Breast epithelium (tissue), 4 donors: ENCODE results near the gene VPS13A. TPM values are rescaled to one million over a fixed set of nuclear protein-coding genes. Genes with fewer than 3 reads are reported as not detected.

Experiments used
- DNase-seq, 2 donors: peaks; one replicate each; pipeline ENCODE4 v3.0.0-alpha.2; 2019; ENCODE audit warnings: low spot score in 2 of 2
- H3K27ac ChIP-seq, 2 donors: fragments of 200-600 bp; sonication (generic) in 1 of 2; one replicate each; pipeline ENCODE4 v1.5.1; 2016 to 2019; ENCODE audit warnings: mild to moderate bottlenecking in 1 of 2
- H3K27me3 ChIP-seq, 2 donors: fragments of 200-600 bp; sonication (generic) in 1 of 2; one replicate each; pipeline versions ENCODE4 v1.5.1 to v1.6.0; 2017 to 2019; ENCODE audit warnings: control low read depth in 1 of 2, mild to moderate bottlenecking in 1 of 2
- H3K36me3 ChIP-seq: fragments of 200-600 bp; one replicate; pipeline ENCODE4 v1.5.1; 2019
- H3K4me1 ChIP-seq, 2 donors: fragments of 200-600 bp; sonication (generic); one replicate each; pipeline ENCODE4 v1.5.1; 2016 to 2019; ENCODE audit warnings: control low read depth in 1 of 2
- H3K4me3 ChIP-seq, 3 donors: fragments of 200-600 bp; sonication (generic); 1 replicate in 2 of 3; 2 replicates in 1 of 3; pipeline ENCODE4 v1.5.1; 2016 to 2019; ENCODE audit warnings: mild to moderate bottlenecking in 3 of 3, moderate library complexity in 2 of 3
- H3K9me3 ChIP-seq, 2 donors: fragments of 200-600 bp; sonication (generic) in 1 of 2; one replicate each; pipeline ENCODE4 v1.5.1; 2016 to 2019; ENCODE audit warnings: control low read depth in 1 of 2
- CTCF ChIP-seq, 3 donors: fragments of 450-650 bp; IDR thresholded peaks; one replicate each; pipeline ENCODE4 v1.5.1; 2016 to 2017; ENCODE audit warnings: antibody characterized with exemption in 3 of 3, mild to moderate bottlenecking in 3 of 3, moderate library complexity in 3 of 3
- POLR2A ChIP-seq: fragments of 450-650 bp; IDR thresholded peaks from one replicate; pipeline ENCODE4 v1.6.1; 2016; ENCODE audit warnings: antibody characterized with exemption, mild to moderate bottlenecking, moderate library complexity
- POLR2AphosphoS5 ChIP-seq, 3 donors: sonication (generic); formaldehyde crosslinking; IDR thresholded peaks; one replicate each; pipeline ENCODE4 v1.6.1; 2017; ENCODE audit warnings: antibody characterized with exemption in 3 of 3
- intact Hi-C: fragments of 100-400 bp; cut with DNase I; formaldehyde crosslinking; loops from one replicate; pipeline ENCODE4 v1.15.1; 2023; ENCODE audit warnings: low total_unique reads
- total RNA-seq, 3 donors: library from RNA; depleted of rRNA; stranded (reverse); fragments of >200 nt; gene quantifications; one replicate each; pipeline ENCODE4 v1.1.0, GENCODE V29; 2016

Gene VPS13A
- total RNA-seq, 3 donors from 2014 or later, result 26.7 to 62.2 (median 50.5) TPM

GRCh38 chr9:77469515-77470231 lies 292.3 kb downstream of the VPS13A start:
- Histone ChIP-seq H3K4me1 (no peaks in the 10 kb centered on the region), H3K36me3 (no peaks in the 10 kb centered on the region), H3K27me3 (no peaks in the 10 kb centered on the region), H3K27ac (no peak overlapping the region), H3K9me3 (peaks cover 4 to 13% of the 10 kb centered on the region in 2 donors), H3K4me3 (no peak overlapping the region)
- TF ChIP-seq POLR2AphosphoS5 (IDR thresholded peaks at IDR 0.05), result no peak
- TF ChIP-seq CTCF (IDR thresholded peaks at IDR 0.05), result no peak
- no peak for TF ChIP-seq POLR2A
- intact Hi-C loops, result no loop called here
- no peak for DNase-seq

Other genes with a start within 250 kb of the VPS13A start
- gene FOXB2, start 157.9 kb upstream of the VPS13A start, total RNA-seq, result not detected